CD4-positive, alpha-beta T cell treated with Interleukin-15 for 1 hour (primary cell): ENCODE measurements around the gene RPP30.
A peak's percentile ranks its signal among the peaks of the same experiment; 100 is the strongest.
"Not testable (repeated sequence)": the region's sequence is repeated elsewhere in the genome, so short reads cannot be mapped to it uniquely, and the experiment has no call there.

Experiments used
- DNase-seq: peaks from one replicate; pipeline ENCODE4 v3.0.0-alpha.2; 2020

The RPP30 gene

DNA sequence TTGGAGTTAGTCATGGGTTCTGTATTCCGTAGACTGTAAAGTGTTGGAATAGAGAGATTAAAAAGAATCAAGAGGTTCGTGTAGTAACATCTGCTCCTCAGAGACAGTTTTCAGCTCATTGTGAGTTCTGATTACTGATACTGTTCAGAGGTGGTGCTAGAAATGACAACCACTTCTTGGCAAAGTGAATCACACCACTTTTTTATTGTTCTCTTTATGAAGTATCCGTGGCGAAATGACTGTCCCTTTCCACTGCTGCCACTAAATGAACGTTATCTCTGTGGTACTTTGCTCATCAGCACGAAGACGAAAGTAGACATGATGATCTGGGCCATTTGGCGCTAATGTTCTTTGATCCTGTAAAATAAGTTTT is 860 bp downstream of the RPP30 start:
- no peak for DNase-seq

DNA sequence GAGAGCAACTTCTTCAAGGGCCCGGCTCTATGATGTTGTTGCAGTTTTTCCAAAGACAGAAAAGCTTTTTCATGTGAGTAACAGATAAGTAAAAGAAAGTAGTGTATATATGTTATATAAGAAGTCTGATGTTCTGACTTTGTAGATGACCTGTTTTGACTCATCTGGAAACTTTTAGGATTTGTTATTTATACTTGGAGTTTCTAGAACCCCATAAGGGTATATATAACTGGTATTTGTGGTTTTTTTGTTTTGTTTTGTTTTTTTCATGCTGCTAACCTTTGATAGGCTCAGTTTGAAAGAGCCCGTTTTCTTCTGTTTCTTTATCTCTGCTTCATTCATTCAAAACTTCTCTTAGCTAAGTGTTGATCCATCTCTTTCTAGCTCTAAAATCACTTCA is 7.3 kb downstream of the RPP30 start:
- DNase-seq, result no peak

GRCh38 chr10:90880059-90880719 is 8.4 kb downstream of the RPP30 start:
- DNase-seq, result not testable (repeated sequence)

- no peak for DNase-seq
These were observed 12.7 kb downstream of the RPP30 start for GRCh38 chr10:90884431-90884830.

GRCh38 chr10:90885176-90885575 is 13.4 kb downstream of the RPP30 start:
- no peak for DNase-seq

DNA sequence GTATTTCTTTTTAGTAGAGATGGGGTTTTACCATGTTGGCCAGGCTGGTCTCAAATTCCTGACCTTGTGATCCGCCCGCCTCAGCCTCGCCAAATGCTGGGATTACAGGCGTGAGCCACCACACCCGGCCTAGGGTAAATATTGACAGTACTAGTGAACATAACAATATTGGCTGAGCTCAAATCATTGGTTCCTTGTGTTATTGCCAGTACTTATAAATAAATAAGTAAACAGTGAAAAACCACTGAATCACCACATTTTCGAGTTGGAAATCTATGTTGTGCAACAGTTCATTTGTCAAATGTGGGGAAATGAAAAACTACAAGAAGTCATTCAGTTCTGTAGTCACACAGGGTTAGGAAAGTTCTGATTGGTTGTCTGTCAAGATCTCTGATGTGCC is 15.8 kb downstream of the RPP30 start:
- no peak for DNase-seq

- no peak for DNase-seq
These were observed 16.6 kb downstream of the RPP30 start for GRCh38 chr10:90888387-90888786.

GRCh38 chr10:90889636-90890035 is 17.9 kb downstream of the RPP30 start:
- no peak for DNase-seq

DNA sequence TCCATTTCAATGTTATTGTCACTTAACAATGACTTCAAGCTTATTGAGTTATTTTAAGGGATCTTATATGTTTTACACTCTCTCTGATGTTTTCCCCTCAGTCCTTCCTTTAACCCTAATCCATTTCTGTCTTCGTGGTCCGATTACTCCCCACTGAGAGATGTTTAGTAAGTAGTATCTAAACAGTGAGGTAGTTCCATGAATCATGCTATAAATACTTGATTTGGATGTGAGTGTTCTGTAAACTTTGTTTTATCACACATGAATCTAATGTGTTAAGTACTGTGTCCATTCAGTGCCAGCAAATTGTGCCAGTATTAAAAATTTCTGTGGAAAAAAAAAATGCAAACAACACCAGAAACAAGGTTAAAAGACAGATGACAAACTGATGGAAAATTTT is 18.6 kb downstream of the RPP30 start:
- no peak for DNase-seq

DNA sequence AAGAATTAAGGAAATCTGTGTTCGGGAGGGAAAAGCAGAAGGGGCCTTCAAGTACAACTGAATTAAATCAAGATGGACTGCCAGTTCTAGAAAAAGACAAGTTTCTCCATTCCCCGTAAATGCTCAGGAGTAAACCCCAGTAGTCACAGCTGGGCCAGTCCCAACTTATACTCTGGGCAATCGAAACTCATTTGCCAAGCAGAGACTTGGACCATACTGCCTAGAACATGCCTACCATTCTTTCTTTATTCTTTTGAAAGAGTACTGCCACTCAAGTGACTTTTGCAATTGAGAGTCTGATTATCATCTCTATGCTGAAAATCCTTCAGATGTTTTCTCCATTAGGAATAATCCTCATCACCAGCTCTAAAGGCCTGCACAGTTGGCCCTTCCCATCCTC is 21.4 kb downstream of the RPP30 start:
- DNase-seq, result no peak

- DNase-seq, result not testable (repeated sequence)
These were observed 25.1 kb downstream of the RPP30 start for GRCh38 chr10:90896916-90897315.

DNA sequence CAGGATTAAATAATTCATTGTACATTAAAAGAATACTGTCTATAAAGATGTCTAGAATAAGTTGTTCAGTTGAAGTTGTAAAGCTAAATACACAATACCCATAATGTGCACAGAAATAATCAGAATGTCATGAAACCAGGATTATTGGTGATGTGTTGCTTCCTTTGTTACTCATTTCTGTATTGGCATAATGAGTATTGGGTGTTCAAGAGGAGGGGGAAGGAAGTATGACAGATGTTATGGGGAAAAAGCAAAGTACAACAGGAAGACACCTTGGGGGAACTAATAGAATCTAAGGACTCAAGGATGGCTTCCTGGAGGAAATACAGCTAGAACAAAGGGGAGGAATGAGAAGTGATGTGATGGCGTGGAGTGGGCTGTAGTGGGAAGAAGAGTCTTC is 34.2 kb downstream of the RPP30 start:
- DNase-seq, result no peak

DNA sequence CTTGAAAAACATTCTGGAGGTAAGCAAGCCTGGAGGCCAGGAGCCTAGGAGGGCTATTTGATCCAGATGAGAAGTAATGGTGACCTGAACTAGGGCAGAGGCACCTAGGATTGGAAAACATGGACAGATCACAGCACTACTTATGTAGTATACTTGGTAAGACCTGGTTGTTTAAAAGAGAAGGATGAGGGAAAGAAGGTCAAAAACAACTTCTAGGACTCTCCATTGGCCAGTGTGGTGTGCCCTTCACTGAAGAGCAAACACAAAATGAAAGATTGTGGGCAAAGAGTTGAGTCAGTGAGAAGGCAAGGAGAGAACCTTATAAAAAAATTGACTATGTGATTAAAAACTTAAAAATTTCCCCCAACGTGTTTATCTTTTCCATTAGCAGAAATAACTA is 34.8 kb downstream of the RPP30 start:
- DNase-seq, result no peak

GRCh38 chr10:90911133-90912051 is 39.6 kb downstream of the RPP30 start:
- peak; percentile 26 for DNase-seq

DNA sequence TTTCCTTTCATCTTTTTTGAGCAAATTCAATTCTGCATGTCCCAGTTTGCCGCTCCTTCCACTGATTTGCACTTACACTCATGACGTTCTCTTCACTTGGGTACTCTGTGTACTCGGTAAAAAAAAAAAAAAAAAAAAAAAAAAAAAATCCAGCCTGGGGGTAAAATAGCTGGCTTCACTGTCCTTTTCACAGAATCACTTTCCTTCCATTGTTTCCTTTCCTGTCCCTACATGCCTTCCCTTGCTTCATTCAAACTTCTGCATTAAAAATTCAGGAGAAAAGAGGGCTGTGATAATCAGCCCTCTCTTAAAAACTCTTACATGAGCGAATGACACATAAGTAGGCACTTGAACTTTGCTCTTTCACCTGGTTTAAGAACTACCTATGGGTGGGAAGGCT is 40.4 kb downstream of the RPP30 start:
- no peak for DNase-seq

DNA sequence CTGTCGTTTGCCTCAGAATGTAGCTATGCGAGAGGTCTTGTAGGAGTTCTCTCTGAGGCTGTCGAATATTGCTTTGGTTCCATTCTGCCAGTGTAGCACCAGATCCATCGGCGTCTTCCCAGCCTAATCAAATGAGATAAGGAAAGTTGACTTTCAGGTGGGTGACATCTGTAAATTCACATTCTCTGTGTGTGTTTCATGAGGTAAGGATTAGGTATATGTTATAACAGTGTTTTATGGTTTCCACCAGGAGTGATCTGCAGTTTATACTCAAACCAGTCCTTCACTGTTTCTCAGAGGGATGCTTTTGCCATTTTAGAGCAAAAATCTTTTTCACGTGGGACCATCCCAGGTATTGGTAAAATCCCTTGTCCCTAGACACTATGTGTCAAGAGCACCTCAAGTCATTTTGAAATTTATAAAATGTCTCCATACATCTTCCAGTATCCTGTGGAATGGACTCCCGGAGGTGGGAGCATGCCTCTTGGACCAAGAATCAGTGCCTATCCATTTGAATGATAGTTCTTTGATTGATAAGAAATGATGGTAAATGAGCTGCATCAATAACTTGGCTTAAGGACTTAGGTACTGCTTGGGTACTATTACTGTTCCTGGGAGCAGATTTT is 41.2 kb downstream of the RPP30 start:
- DNase-seq, result no peak

DNA sequence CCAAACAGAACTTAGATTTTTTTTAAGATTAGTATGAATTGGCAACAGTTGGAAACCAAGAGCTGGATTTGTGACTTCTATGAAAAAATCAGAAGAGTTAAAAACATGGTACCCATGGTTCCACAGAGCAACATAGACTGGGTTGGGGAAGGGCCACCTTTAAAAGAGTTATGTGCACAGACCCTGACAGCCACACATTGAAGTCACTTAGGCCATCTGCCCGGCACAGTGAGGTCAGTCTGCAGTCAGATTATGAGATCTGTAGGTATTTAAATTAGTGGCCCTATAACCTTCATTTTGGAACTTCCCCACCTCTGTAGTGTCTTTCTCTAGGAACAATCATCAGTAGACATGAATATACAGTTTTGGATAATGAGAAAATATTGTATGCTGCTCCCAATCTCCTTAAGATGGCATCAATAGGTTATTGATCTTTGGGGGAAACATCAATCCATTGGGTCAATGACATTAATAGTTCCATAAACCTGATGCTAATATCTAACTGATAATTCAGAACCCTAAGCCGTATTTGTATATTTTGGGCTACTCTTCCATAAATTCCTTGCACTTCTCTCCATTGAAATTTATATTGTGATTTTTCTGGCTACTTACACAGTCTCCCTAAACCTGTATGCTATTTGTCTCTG is 42.1 kb downstream of the RPP30 start:
- DNase-seq, result no peak

DNA sequence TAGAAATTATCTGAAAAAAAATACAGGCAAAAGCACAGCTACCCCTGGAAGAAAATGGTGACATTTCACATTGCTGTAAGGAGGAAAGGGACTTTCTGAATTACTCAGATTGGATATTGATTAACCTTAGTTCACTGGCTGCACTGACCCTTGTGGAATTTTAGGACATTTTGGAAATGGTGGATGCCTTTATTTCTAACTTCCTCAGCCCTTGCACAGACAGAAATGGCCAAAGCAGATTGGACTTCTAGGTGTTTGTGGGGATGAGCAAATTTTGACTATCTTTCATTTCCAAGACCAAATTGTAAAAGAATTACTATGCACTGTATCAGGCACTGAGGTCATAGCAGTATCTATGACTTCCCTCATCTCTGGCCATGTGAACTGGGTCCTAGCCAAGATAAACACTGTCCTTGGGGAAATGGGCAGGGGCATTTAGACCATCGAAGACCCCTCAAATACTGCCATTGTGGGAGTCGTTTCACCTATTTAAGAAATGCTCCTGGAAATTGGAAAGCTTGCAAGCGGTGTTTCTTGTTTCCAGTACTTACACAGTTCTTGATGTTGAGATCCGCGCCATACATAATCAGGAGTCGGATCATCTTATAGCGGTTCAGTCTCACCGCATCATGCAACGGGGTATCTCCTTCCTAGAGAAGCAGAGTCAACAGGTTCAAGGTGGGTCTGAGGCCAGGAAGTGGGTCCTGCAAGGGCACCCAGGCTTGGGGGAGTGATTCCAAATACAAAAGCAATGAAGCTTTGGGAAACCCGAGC is 43.4 kb downstream of the RPP30 start:
- DNase-seq, result no peak

DNA sequence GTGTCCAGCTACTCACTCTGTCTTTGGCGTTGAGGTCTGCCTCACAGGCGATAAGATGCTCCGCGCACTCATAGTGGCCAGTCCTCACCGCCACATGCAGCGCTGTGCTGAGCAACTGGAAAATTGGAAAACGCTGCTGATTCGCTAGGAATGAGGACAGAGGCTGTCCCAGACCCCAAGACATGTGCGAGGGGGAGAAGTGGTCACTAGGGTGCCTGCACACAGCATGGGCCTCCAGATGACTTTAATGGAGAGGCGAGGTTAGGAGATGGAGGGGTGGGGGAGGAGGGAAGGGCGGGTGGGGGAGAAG is 43.9 kb downstream of the RPP30 start:
- DNase-seq, result no peak

- no peak for DNase-seq
These were observed 44.8 kb downstream of the RPP30 start for GRCh38 chr10:90916392-90917237.

- DNase-seq, result no peak
These were observed 45.6 kb downstream of the RPP30 start for GRCh38 chr10:90917238-90917967.
